LNCaP clone FGC (cell line): ENCODE results near the gene TEP1.

Experiments used
- DNase-seq: peaks from one replicate; pipeline ENCODE4 v3.0.0-alpha.2; 2011; ENCODE audit warnings: low read depth
- H3K4me3 ChIP-seq: 2 replicates; pipeline ENCODE4 v1.5.1; 2011; ENCODE audit warnings: mild to moderate bottlenecking, low read depth, low read length, control low read depth
- TF ChIP-seq, protein P1 (sequence below): IDR thresholded peaks from 2 replicates; pipeline ENCODE4 v1.5.1; 2012; ENCODE audit warnings: mild to moderate bottlenecking; ENCODE audit not compliant: control insufficient read depth, insufficient read depth; ENCODE audit errors: extremely low read depth

TEP1 gene

GRCh38 chr14:20381341-20381740, 32.0 kb downstream of the TEP1 start:
- DNase-seq = no peak
- H3K4me3 ChIP-seq = no peak overlapping the region
- TF ChIP-seq, protein P1, sequence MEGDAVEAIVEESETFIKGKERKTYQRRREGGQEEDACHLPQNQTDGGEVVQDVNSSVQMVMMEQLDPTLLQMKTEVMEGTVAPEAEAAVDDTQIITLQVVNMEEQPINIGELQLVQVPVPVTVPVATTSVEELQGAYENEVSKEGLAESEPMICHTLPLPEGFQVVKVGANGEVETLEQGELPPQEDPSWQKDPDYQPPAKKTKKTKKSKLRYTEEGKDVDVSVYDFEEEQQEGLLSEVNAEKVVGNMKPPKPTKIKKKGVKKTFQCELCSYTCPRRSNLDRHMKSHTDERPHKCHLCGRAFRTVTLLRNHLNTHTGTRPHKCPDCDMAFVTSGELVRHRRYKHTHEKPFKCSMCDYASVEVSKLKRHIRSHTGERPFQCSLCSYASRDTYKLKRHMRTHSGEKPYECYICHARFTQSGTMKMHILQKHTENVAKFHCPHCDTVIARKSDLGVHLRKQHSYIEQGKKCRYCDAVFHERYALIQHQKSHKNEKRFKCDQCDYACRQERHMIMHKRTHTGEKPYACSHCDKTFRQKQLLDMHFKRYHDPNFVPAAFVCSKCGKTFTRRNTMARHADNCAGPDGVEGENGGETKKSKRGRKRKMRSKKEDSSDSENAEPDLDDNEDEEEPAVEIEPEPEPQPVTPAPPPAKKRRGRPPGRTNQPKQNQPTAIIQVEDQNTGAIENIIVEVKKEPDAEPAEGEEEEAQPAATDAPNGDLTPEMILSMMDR = no peak

DNA sequence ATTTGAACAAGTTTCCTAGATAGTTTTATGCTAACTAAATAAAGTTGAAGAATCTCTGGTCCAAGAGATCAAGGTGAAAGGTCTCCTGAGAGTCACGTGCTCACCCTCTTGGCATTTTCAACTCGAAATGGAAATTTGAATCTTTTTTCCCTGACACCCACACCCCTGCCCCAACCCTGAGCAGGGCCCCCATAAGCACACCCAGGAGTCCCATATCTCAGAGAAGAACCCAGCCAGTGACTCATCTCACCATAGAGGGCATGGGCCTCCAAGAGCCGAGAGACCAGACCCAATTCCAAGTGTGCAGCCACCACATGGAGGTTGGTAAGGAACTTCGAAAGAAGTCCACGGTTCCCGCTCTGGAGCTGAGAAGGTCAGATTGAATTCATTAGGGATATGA, 32.6 kb downstream of the TEP1 start:
- no peak overlapping the region for H3K4me3 ChIP-seq
- DNase-seq = no peak
- TF ChIP-seq, protein P1 = no peak

- DNase-seq = no peak
- TF ChIP-seq, protein P1 = no peak
- no peak overlapping the region for H3K4me3 ChIP-seq
These were observed 33.6 kb downstream of the TEP1 start for GRCh38 chr14:20379743-20380142.

DNA sequence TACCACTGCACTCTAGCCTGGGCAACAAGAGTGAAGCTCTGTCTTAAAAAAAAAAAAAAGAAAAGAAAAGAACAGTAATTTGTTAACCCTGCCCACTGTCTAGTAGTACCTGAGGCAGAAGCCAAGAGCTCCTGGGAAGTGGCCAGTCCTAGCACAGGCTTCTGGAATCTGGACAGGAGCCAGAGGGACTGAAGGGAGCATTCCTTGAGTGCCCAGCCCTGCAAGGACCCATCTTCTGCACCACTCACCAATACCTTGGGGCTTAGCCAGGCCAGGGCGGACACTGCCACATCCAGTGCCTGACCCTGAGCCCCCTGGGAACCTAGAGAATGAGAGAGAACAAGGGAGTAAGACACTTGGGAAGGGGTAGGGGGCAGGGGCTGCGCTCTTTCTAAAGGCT, 36.1 kb downstream of the TEP1 start:
- DNase-seq = no peak
- TF ChIP-seq, protein P1 = no peak
- no peak overlapping the region for H3K4me3 ChIP-seq

DNA sequence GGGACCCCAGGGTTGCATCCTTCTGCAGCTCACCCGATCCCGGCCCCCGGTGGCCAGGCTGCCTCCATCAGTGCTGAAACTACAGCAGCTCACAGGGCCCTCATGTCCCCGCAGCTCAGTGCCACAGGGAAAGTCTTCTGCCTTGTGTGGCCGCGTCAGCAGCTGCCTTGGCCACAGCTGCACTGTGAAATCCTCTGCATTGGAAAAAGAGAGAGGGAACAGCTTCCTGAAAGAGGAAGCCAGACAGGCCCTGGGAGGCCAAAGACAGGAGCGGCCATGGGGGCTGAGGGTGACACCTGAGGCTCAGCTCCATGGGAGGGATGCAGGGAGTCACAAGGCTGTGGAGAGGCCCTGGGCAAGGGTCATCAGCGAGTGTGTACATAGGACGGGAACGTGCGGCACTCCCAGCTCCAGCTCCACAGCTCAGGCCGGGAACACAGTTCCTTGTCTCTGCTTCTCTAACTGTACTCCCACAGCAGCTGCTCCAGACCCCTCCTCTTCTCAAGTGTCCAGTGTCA, 37.2 kb downstream of the TEP1 start:
- no peak for DNase-seq
- TF ChIP-seq, protein P1 = no peak
- H3K4me3 ChIP-seq = no peak overlapping the region

GRCh38 chr14:20375471-20375870, 37.8 kb downstream of the TEP1 start:
- DNase-seq = no peak
- H3K4me3 ChIP-seq = no peak overlapping the region
- TF ChIP-seq, protein P1 = no peak

DNA sequence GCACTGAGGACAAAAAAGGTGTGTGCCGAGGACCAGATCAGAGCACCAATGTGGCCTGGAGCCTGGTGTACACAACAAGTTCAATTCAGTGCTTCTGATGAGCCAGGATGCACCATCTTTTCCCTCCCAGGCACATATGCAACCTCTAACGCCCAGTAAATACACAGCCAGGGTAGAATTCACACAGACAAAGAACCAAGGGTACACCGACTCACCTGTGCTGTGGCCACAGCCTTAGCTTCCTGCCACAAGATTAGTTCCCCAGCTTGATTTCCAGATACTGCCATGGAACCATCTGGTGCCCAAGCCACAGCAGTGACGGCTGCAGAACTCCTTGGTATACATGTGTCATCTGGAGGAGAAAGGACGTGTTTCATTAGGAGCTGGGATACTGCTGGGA, 40.5 kb downstream of the TEP1 start:
- no peak for DNase-seq
- TF ChIP-seq, protein P1 = no peak
- H3K4me3 ChIP-seq = no peak overlapping the region
